GM19240 (cell line): ENCODE data around the gene JPH4.

ENCODE experiments used
- DNase-seq: peaks from one replicate; pipeline ENCODE4 v3.0.0; 2011; ENCODE audit warnings: low spot score; ENCODE audit not compliant: insufficient read length

The JPH4 gene

DNA sequence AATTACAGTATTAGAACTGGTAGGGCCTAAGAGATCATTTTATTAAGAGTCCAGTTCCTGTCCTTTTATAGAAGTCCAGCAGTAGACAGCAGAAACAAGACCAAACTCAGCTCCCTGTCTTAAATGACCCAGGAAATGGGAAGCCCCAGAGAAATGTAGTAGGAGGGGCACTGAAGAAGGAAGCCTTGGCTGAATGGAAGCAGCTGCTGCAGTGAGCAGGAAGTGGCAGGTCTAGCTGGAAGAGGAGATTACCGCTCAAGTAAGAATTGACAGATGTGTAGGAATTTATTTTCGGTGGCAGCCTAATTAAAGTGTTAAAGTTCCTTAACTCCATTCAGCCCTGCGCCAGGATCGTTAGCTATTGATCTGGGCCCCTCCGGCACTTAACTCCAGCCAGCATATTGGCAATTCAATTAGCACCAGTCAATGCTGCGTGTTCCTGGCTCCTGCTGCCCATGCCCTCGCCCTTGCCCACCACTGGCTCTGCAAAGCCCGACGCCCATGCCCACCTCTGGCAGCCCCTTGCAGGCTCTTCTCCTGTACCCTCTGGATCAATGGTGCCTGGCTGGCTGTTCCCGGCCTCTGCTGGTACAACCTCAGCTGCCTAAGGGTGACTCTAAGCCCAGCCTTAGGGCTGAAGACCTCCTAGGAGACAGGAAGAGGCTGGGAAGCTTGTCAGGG lies 48.1 kb downstream of the JPH4 start:
- no peak for DNase-seq

DNA sequence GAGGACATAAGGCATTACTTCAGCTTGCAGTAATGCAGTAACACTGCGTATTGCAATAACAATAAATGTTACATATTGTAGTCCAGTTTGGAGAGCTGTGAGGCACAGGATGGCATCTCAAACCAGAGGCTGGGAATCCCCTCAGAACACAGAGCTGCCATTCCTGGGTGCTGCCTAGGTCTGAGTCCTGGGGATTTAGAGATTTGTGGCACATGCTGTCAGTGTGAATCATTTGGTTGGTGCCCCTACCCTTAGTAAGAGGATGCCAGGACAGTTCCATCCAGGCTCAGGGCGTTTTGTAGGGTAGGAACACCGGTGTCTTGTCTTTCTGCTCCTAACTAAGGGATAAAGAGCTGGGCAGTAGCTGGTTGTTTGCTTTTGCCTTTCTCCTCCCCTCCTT lies 49.6 kb downstream of the JPH4 start:
- no peak for DNase-seq

DNA sequence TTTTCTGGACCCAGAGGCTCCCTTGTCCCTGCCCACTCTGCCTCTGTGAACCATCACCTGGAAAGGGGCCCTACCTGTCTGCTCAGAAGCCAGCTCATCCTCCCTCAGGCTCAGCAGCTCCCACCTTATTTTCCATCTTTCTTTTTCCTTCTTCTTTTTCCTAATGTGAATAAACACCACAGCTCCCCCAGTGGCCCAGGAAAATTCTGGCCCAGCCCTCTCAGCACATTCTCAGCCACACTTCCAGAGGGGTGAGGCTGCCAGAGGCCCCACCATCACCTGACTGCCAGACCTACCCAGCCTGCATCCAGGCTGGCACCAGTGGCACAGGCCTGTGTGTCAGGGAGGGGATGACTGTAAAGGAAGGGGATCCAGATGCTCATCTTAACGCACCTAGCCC lies 50.0 kb downstream of the JPH4 start:
- DNase-seq: no peak

DNA sequence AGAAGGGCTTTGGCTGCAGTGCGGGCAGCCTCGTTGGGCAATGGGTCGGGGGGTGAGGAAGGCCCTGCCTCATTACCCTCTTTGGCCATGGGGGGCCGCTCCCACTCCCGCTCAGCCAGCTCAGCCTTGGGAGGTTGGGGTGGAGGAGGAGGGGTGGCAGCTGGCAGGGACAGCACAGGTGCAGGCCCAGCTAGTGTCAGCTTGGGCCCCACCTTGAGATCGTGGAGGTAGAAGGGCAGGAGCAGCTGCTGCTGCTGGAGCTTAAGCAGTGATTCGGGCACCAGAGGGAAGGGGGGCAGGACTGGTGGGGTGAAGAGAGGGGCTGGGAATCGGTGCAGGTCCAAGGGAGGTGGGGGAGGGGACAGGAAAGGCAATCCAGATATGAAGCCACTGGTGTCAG lies 53.0 kb downstream of the JPH4 start:
- DNase-seq: no peak

DNA sequence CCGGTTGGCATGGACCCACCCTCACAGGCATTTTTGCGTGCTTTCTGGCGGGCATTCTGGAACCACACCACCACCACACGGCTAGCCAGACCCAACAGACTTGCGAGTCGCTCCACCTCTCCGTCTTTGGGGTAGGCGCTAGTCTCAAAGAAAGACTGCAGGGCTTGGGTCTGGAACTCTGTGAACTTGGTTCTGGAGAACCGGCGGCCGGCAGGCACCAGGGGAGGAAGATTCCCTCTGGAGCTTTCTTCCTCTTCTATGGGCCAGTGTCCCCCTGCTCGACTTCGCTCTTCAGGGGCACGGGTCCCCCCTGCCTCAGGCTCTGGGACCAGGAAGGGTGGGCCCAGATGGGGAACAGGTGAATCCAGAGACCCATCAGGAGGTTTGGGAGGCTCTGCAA lies 53.6 kb downstream of the JPH4 start:
- no peak for DNase-seq

DNA sequence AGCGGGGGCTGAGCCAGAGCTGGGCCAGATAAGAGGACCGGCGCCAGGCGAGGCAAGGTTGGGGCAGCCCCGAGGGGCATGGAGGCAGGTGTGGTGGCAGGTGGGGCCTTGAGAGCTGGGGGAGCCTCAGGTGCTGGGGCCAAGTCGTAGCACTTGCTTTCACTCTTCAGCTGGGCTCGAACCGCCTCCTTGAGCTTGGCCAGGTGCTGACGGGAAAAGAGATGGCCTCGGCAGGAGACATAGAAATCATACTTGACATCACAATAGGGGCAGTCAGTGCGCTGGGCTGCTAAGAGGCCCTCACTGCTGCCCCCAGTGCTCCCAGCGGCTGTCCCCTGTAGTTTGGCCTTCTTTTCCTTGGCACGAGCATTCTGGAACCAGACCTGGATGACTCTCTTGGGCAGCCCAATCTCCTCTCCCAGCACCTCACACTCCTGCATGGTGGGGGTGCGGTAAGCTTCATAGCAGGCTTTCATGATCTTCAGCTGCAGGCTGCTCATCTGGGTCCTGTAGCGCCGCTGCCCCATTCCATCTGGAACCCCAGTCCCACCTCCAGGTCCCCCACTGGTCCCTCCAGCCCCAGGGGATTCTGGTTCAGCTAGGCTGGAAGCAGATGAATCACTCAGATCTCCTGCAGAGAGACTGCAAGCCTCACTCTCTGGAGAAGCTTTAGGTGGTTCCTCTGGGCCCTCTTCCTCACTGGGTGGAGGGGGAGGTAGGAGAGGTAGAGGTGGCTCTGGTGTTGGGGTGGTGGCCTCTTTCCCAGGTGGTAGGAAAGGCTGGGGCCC lies 55.2 kb downstream of the JPH4 start:
- DNase-seq: no peak

DNA sequence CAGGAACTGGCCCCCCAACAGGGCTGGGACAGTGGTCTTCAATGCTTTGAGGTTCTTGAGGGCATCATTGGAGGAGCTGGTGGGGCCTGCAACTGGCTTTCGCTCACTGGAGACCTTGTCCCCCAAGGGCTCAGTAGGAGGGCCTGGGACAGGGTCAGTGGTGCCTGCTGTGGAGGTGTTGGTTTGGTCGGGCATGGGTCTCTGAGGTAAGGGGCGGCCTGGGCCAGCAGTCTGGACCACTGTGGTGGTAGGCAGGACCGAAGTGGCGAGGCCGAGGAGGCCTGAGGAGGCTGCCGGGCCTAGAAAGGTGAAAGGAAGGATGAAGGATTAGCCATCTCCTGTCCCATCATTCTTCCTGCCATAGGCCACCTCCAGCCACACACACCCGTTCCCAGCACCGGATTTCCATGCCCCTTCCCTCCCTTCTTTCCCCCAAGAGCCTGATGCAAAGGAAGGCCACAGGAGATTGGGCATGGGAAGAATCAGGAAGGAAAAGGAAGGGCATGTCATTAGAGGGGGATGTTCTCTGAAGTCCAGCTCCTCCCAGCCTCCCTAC lies 55.9 kb downstream of the JPH4 start:
- no peak for DNase-seq

DNA sequence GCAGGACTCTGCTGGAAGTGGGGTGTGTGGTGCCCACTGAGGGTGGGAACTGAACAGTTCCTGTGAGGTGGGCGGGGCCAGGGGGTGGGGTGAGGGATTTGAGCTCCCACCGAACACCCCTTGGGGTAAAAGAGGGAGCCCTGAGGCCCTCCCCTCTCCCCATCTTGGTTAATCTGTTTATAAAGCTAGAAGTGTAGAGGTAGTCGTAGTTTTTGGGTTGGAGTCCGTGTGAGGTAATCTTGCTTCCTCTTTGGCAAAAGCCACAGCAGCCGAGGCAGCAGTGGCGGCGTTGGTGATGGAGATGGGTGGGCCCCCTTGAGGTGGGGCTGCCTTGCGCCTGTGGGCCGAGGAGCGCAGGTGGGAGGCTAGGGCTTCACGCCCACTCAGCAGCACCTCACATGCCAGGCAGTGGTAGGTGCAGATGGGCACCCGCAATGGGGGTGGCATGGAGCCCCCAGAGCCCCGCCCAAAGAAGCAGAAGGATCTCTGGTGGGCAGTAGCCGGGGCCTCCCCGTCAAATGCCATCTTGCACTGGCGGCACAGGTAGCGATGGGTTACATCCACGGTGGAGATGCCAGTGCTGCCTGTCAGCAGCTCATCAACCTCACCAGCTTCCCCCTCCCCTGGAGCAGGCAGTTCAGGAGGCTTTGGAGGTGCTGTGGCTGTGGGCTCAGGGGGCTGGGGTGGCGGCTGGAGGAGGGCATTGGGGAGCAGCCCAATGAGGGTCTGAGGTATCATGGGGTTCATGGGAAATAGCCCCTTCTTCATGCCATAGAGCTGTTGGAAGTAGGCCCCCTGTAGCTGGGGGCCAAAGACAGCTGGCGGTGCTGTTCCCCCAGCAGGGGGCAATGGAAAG lies 56.6 kb downstream of the JPH4 start:
- no peak for DNase-seq

DNA sequence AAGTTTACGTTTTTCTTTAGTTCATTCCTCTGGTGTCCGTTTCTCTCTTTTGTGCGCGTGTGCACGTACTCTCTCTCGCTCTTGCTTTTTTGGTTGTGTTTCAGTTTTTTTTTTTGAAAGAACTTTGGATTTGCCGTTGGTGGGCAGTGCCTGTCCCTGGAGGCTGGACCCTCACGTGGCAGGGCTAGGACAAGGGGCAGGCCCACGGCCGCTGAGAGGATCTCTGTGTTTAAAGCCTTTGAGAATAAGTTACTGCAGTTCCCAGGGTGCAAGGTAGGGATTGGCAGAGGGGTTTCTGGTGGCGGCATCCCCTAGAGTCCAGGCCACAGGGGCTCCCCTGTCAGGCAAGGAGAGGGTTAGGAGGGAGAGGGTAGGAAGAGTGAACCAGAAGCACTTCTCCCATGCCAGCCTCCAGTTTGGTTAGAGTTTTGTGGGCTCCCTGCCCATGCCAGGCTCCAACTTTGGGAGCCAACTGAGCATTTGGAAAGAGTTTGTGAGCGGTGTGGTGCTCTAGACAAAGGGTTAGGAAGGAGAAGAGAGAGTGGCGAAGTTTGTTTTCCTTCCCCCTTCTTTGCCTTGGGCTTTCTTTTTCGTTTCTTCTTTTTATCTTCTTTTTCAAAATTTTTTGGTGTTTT lies 57.6 kb downstream of the JPH4 start:
- DNase-seq: no peak

DNA sequence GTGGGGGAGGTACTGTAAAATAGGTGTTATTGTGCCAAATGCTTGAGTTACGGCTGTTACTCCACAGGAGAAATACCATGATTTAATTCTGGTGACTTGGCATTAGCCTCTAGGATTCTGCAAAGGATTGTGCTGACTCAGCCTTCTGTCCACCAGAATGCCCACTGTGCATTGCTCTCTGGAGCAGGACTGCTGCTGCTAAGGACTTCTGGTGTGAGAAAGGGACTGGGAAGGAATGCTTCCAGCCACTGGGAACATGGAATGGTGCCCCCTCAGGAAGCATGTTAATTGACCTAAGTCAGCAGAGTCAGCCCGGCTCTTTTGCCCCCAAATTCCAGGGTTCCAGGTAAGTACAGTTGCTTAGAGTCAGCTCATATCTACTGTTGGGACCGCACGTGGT lies 59.9 kb downstream of the JPH4 start:
- no peak for DNase-seq
